Heart left ventricle (tissue), 16 donors: ENCODE measurements around the gene FBXL17. TPM values are rescaled to one million over a fixed set of nuclear protein-coding genes. Genes with fewer than 3 reads are reported as not detected.

Experiments used
- ATAC-seq, 4 donors: fragments of 200-7000 bp; cut with Tn5 transposase; one replicate each; pipeline ENCODE4 v1.9.1; 2020 to 2022; ENCODE audit warnings: moderate library complexity in 4 of 4, mild to moderate bottlenecking in 3 of 4, moderate number of reproducible peaks in 1 of 4
- DNase-seq, 5 donors: peaks; one replicate each; pipeline ENCODE4 v3.0.0-alpha.2; 2020
- H3K27ac ChIP-seq, 12 donors: fragments of 200-600 bp; sonication (generic) in 4 of 12; one replicate each; pipeline versions ENCODE4 v1.5.0 to v1.8.0; 2016 to 2022; ENCODE audit warnings: mild to moderate bottlenecking in 2 of 12
- H3K27me3 ChIP-seq, 9 donors: fragments of 200-600 bp; sonication (generic) in 2 of 9; one replicate each; pipeline versions ENCODE4 v1.5.1 to v1.8.0; 2016 to 2022; ENCODE audit warnings: mild to moderate bottlenecking in 3 of 9
- H3K36me3 ChIP-seq, 9 donors: fragments of 200-600 bp; sonication (generic) in 2 of 9; one replicate each; pipeline versions ENCODE4 v1.5.0 to v1.8.0; 2018 to 2022; ENCODE audit warnings: mild to moderate bottlenecking in 2 of 9
- H3K4me1 ChIP-seq, 12 donors: fragments of 200-600 bp; sonication (generic) in 4 of 12; one replicate each; pipeline versions ENCODE4 v1.5.0 to v1.8.0; 2016 to 2022; ENCODE audit warnings: mild to moderate bottlenecking in 3 of 12
- H3K4me3 ChIP-seq, 12 donors: fragments of 200-600 bp; sonication (generic) in 4 of 12; one replicate each; pipeline versions ENCODE4 v1.5.0 to v1.8.0; 2017 to 2022; ENCODE audit warnings: mild to moderate bottlenecking in 9 of 12, moderate library complexity in 4 of 12
- H3K9me3 ChIP-seq, 12 donors: fragments of 200-600 bp; sonication (generic) in 4 of 12; one replicate each; pipeline versions ENCODE4 v1.5.0 to v1.8.0; 2016 to 2022; ENCODE audit warnings: mild to moderate bottlenecking in 1 of 12
- POLR2A ChIP-seq, 2 donors: fragments of 450-650 bp; IDR thresholded peaks; one replicate each; pipeline ENCODE4 v1.6.1; 2017; ENCODE audit warnings: antibody characterized with exemption in 2 of 2, mild to moderate bottlenecking in 2 of 2, moderate library complexity in 2 of 2
- WGBS, 4 donors: extraction: QIAGEN DNeasy Blood & Tissue Kit in 2 of 4; methylation state at CpG; one replicate each; pipeline versions ENCODE4 v1.1.5 to v1.1.7; 2013 to 2018; 5-methylcytosine and 5-hydroxymethylcytosine counted together
- intact Hi-C, 10 donors: fragments of 100-400 bp; cut with DNase I; formaldehyde crosslinking; loops; one replicate each; pipeline versions ENCODE4 v1.11.1 to v1.14.2; 2022
- polyA plus RNA-seq, 2 donors: library from polyadenylated mRNA; stranded (reverse); fragments of 200-250 nt; gene quantifications; one replicate each; pipeline ENCODE4 v1.2.3, GENCODE V29; 2013
- total RNA-seq, 9 donors: library from RNA; depleted of rRNA in 2 of 9; stranded (reverse); fragments of >200 nt in 2 of 9; fragmentation: NEBNext Ultra II Directional in 3 of 9; extraction: Animal tissue kit (Norgen Biotek cat#: 25700) in 3 of 9; gene quantifications; one replicate each; pipeline versions ENCODE4 v1.1.0 to v1.2.4, GENCODE V29; 2016 to 2023
- TF ChIP-seq, protein P1 (sequence below), 12 donors: fragments of 200-600 bp; sonication (generic) in 4 of 12; IDR thresholded peaks; one replicate each; pipeline versions ENCODE4 v1.5.0 to v1.8.0; 2018 to 2022; ENCODE audit warnings: antibody characterized with exemption in 12 of 12, mild to moderate bottlenecking in 5 of 12
- donor health status: ischemic (EF 13 %, LVEDD 7.1; RV severe dilation, severe dysfunction).
- donor health status: healthy with polysubstance abuse.
- donor health status: DM: no; HTN: yes; CAD: no.
- donor health status: DM: no; HTN: no; CAD: no.
- donor health status: ischemic (EF 25% LVEDD 6.9; RV normal size, moderate dysfunction).
- donor health status: ischemic (EF 25% LVEDD 5.7; RV mildly dilated, moderate dysfunction).
- donor health status: healthy.
- donor health status: DM: yes; HTN: yes; CAD: no.
- donor health status: ischemic (EF 35%, LVEDD 5.7; RV mildly dilated, moderate dysfunction).
- donor health status: nonischemic (EF 11% LVEDD 7.7; RV severe dilation, severe dysfunction).
- donor health status: DM: yes; HTN: yes; CAD: no.
- donor health status: PGD.
- donor health status: ischemic (EF 29% LVEDD 5.4; RV normal size, mild dysfunction).
- donor health status: nonischemic (EF 23%, LVEDD 6.1; RV moderate dilation, normal function).

Gene FBXL17
- total and polyA plus RNA-seq, 11 donors = 10.2 to 39.4 (median 33.1) TPM

- 36 to 55% (median 47%) methylated on average over 4 of the region's 4 CpGs for WGBS, 4 donors
- Histone ChIP-seq H3K36me3 (no peaks in the 10 kb centered on the region), H3K9me3 (no peaks in the 10 kb centered on the region), H3K27ac (no peak overlapping the region), H3K4me1 (no peaks in the 10 kb centered on the region), H3K27me3 (peaks cover 0 to 7% (median 0%) of the 10 kb centered on the region in 9 donors), H3K4me3 (no peak overlapping the region)
- TF ChIP-seq, protein P1, sequence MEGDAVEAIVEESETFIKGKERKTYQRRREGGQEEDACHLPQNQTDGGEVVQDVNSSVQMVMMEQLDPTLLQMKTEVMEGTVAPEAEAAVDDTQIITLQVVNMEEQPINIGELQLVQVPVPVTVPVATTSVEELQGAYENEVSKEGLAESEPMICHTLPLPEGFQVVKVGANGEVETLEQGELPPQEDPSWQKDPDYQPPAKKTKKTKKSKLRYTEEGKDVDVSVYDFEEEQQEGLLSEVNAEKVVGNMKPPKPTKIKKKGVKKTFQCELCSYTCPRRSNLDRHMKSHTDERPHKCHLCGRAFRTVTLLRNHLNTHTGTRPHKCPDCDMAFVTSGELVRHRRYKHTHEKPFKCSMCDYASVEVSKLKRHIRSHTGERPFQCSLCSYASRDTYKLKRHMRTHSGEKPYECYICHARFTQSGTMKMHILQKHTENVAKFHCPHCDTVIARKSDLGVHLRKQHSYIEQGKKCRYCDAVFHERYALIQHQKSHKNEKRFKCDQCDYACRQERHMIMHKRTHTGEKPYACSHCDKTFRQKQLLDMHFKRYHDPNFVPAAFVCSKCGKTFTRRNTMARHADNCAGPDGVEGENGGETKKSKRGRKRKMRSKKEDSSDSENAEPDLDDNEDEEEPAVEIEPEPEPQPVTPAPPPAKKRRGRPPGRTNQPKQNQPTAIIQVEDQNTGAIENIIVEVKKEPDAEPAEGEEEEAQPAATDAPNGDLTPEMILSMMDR (IDR thresholded peaks at IDR 0.05) = no peak
- TF ChIP-seq POLR2A (IDR thresholded peaks at IDR 0.05) = no peak
- intact Hi-C loops = no loop called here
- DNase-seq = no peak
- ATAC-seq = no peak
These were observed 541.3 kb downstream of the FBXL17 start for GRCh38 chr5:107840592-107840991.

GRCh38 chr5:107840161-107840560 lies 541.7 kb downstream of the FBXL17 start:
- no peak for TF ChIP-seq POLR2A (IDR thresholded peaks at IDR 0.05)
- TF ChIP-seq, protein P1 (IDR thresholded peaks at IDR 0.05) = no peak
- Histone ChIP-seq H3K36me3 (no peaks in the 10 kb centered on the region), H3K4me1 (no peaks in the 10 kb centered on the region), H3K27me3 (peaks cover 0 to 7% (median 0%) of the 10 kb centered on the region in 9 donors), H3K27ac (no peak overlapping the region), H3K9me3 (no peaks in the 10 kb centered on the region), H3K4me3 (no peak overlapping the region)
- DNase-seq = no peak
- no peak for ATAC-seq
- WGBS, 4 donors = 30 to 45% (median 38%) methylated on average over 3 of the region's 3 CpGs
- intact Hi-C loops = no loop called here

GRCh38 chr5:107835096-107835495 lies 546.8 kb downstream of the FBXL17 start:
- Histone ChIP-seq H3K9me3 (no peaks in the 10 kb centered on the region), H3K27ac (no peak overlapping the region)

DNA sequence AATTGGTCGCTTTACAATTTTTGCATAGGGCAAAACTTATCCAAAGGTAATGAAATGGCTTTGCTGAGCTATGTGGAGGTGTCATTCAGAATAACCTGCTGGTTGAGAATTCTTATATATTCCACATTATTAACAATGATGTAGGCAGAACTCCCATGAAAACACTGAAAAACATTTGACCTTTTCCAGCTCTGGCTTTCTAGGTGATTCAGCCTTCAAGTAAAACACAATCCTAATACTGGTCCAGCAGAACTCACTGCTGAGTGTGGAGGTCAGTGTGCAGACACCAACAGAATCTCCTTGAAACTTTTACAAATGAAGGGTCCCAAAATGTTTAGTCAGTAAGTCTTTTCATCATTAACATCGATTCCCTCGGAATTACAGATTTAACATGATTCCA lies 549.2 kb downstream of the FBXL17 start:
- intact Hi-C loops = no loop called here
- Histone ChIP-seq H3K36me3 (no peaks in the 10 kb centered on the region), H3K9me3 (no peaks in the 10 kb centered on the region), H3K27me3 (no peaks in the 10 kb centered on the region), H3K4me1 (no peaks in the 10 kb centered on the region), H3K27ac (no peak overlapping the region), H3K4me3 (no peak overlapping the region)
- no peak for DNase-seq
- no peak for ATAC-seq
- TF ChIP-seq POLR2A (IDR thresholded peaks at IDR 0.05) = no peak
- TF ChIP-seq, protein P1 (IDR thresholded peaks at IDR 0.05) = no peak
- WGBS, 4 donors = 88 to 96% (median 91%) methylated on average over 3 of the region's 3 CpGs

More at GRCh38 chr5:107835096-107835495, 546.8 kb downstream of the FBXL17 start:
- TF ChIP-seq, protein P1 (IDR thresholded peaks at IDR 0.05) = no peak
- no peak for TF ChIP-seq POLR2A (IDR thresholded peaks at IDR 0.05)
- Histone ChIP-seq H3K36me3 (no peaks in the 10 kb centered on the region), H3K4me1 (no peaks in the 10 kb centered on the region), H3K27me3 (no peaks in the 10 kb centered on the region), H3K4me3 (no peak overlapping the region)
- ATAC-seq (no peak), DNase-seq (no peak)
- intact Hi-C loops = no loop called here
- 90 to 97% (median 92%) methylated on average over 8 of the region's 8 CpGs for WGBS, 4 donors
